Bronchial epithelial cell (primary cell): ENCODE results near the gene KLHL22. TPM values are rescaled to one million over a fixed set of nuclear protein-coding genes. Genes with fewer than 3 reads are reported as not detected.

Experiments used
- DNase-seq: peaks from one replicate; pipeline ENCODE4 v3.0.0-alpha.2; 2010; ENCODE audit warnings: low read depth
- FAIRE-seq: peaks from 2 replicates; lab custom pipeline; 2011; peaks lifted over from hg19 to GRCh38; lab: Jason Lieb, UNC
- H3K27me3 ChIP-seq: 2 replicates; pipeline ENCODE4 v1.5.1; 2011; ENCODE audit warnings: low read length; ENCODE audit not compliant: control insufficient read depth, insufficient read depth
- H3K36me3 ChIP-seq: 2 replicates; pipeline ENCODE4 v1.5.1; 2011; ENCODE audit warnings: low read length; ENCODE audit not compliant: control insufficient read depth, insufficient read depth
- H3K4me3 ChIP-seq: 2 replicates; pipeline ENCODE4 v1.5.1; 2011; ENCODE audit warnings: mild to moderate bottlenecking, low read depth, low read length, control low read depth
- total RNA-seq: library from RNA; depleted of rRNA; stranded (reverse); fragments of >200 nt; gene quantifications from 2 replicates; pipeline ENCODE4 v1.2.1, GENCODE V29; 2014
- TF ChIP-seq, protein P1 (sequence below): IDR thresholded peaks from 2 replicates; pipeline ENCODE4 v1.5.1; 2011; ENCODE audit warnings: mild to moderate bottlenecking, moderate library complexity, low read length, control low read depth, inconsistent platforms; ENCODE audit not compliant: insufficient read depth, severe bottlenecking

The KLHL22 gene
- total RNA-seq, 1 donor from 2014 or later: 17.1 TPM

DNA sequence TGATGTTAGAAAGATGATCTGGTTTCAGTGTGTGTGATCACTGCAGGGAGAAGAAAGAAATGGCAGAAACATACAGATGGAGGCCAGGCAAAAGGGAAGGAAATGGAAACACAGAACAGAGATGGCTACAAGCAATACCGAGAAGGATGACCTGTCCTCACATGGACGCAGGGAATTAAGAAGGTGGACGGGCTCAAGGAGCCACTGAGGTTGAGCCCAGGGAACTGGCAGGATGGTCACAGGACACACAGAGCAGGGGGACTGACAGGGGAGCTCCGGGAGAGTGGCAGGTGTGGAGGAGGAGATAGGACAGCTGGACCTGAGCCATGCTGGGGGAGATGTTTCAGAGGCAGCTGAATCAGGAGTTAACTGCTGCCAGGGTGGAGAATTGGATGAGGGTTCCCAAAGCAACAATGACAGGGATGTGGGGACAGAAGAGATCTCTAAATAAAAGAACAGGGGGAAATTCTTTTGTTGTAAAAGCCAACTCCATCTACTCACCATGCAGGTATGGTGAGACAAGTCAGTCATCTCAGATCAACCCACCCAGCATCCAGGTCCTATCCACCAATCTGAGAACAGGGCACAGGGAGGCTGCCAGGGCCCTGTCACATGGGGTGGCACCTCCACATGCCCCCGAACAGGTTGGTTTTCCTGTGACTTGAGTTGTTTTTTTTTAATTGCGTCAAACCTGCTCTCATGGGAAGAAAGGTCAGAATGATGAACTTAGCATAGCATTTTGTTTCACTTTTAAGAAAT is 26.3 kb downstream of the KLHL22 start:
- peak; percentile 75 for FAIRE-seq
- TF ChIP-seq, protein P1, sequence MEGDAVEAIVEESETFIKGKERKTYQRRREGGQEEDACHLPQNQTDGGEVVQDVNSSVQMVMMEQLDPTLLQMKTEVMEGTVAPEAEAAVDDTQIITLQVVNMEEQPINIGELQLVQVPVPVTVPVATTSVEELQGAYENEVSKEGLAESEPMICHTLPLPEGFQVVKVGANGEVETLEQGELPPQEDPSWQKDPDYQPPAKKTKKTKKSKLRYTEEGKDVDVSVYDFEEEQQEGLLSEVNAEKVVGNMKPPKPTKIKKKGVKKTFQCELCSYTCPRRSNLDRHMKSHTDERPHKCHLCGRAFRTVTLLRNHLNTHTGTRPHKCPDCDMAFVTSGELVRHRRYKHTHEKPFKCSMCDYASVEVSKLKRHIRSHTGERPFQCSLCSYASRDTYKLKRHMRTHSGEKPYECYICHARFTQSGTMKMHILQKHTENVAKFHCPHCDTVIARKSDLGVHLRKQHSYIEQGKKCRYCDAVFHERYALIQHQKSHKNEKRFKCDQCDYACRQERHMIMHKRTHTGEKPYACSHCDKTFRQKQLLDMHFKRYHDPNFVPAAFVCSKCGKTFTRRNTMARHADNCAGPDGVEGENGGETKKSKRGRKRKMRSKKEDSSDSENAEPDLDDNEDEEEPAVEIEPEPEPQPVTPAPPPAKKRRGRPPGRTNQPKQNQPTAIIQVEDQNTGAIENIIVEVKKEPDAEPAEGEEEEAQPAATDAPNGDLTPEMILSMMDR: no peak

GRCh38 chr22:20466659-20467379 is 28.8 kb downstream of the KLHL22 start:
- DNase-seq (no peak), FAIRE-seq (peak; percentile 43)
- TF ChIP-seq, protein P1: no peak
- Histone ChIP-seq H3K4me3 (no peak overlapping the region), H3K36me3 (peaks cover 14% of the 10 kb centered on the region), H3K27me3 (no peaks in the 10 kb centered on the region)

More for the DNA sequence above, 26.3 kb downstream of the KLHL22 start:
- DNase-seq: no peak
- Histone ChIP-seq H3K36me3 (peaks cover 13% of the 10 kb centered on the region), H3K27me3 (no peaks in the 10 kb centered on the region), H3K4me3 (no peak overlapping the region)

- no peaks in the 10 kb centered on the region for H3K27me3 ChIP-seq
- H3K4me3 ChIP-seq: no peak overlapping the region
- FAIRE-seq (no peak), DNase-seq (no peak)
- TF ChIP-seq, protein P1: no peak
- H3K36me3 ChIP-seq: peaks cover 6% of the 10 kb centered on the region
These were observed 29.9 kb downstream of the KLHL22 start for GRCh38 chr22:20465759-20466077.

GRCh38 chr22:20464912-20465758 is 30.5 kb downstream of the KLHL22 start:
- FAIRE-seq (peak; percentile 58), DNase-seq (no peak)
- Histone ChIP-seq H3K36me3 (peaks cover 6% of the 10 kb centered on the region), H3K27me3 (no peaks in the 10 kb centered on the region), H3K4me3 (no peak overlapping the region)
- TF ChIP-seq, protein P1: no peak

GRCh38 chr22:20464096-20464614 is 31.4 kb downstream of the KLHL22 start:
- DNase-seq (no peak), FAIRE-seq (no peak)
- TF ChIP-seq, protein P1: no peak
- Histone ChIP-seq H3K4me3 (no peak overlapping the region), H3K27me3 (no peaks in the 10 kb centered on the region), H3K36me3 (peaks cover 6% of the 10 kb centered on the region)
